Upper lobe of right lung (tissue), 1 donor: ENCODE results near the gene NUPR1. TPM values are rescaled to one million over a fixed set of nuclear protein-coding genes. Genes with fewer than 3 reads are reported as not detected.
A peak's percentile ranks its signal among the peaks of the same experiment; 100 is the strongest.
"Not testable (repeated sequence)": the region's sequence is repeated elsewhere in the genome, so short reads cannot be mapped to it uniquely, and the experiment has no call there.

Experiments
- ATAC-seq: fragments of 200-7000 bp; cut with Tn5 transposase; one replicate; pipeline ENCODE4 v1.9.1; 2020; ENCODE audit warnings: mild to moderate bottlenecking, moderate library complexity
- DNase-seq: peaks from one replicate; pipeline ENCODE4 v3.0.0-alpha.2; 2020
- H3K27ac ChIP-seq: fragments of 200-600 bp; one replicate; pipeline ENCODE4 v1.8.0; 2022
- H3K27me3 ChIP-seq: fragments of 200-600 bp; one replicate; pipeline ENCODE4 v1.8.0; 2022; ENCODE audit warnings: mild to moderate bottlenecking
- H3K36me3 ChIP-seq: fragments of 200-600 bp; one replicate; pipeline ENCODE4 v1.8.0; 2022
- H3K4me1 ChIP-seq: fragments of 200-600 bp; one replicate; pipeline ENCODE4 v1.8.0; 2022
- H3K4me3 ChIP-seq: fragments of 200-600 bp; one replicate; pipeline ENCODE4 v1.8.0; 2022; ENCODE audit warnings: mild to moderate bottlenecking
- H3K9me3 ChIP-seq: fragments of 200-600 bp; one replicate; pipeline ENCODE4 v1.8.0; 2022
- intact Hi-C: fragments of 100-400 bp; cut with DNase I; formaldehyde crosslinking; loops from one replicate; pipeline ENCODE4 v1.11.0; 2022
- total RNA-seq: library from RNA; stranded (reverse); fragmentation: NEBNext Ultra II Directional; extraction: Animal tissue kit (Norgen Biotek cat#: 25700); gene quantifications from one replicate; pipeline ENCODE4 v1.2.1, GENCODE V29; 2021
- TF ChIP-seq, protein P1 (sequence below): fragments of 200-600 bp; IDR thresholded peaks from one replicate; pipeline ENCODE4 v1.8.0; 2022; ENCODE audit warnings: antibody characterized with exemption
- donor health status: DM: no; HTN: yes; CAD: no; lungs with severe emphysema.

The NUPR1 gene
- total RNA-seq, 1 donor from 2014 or later: 291 TPM

DNA sequence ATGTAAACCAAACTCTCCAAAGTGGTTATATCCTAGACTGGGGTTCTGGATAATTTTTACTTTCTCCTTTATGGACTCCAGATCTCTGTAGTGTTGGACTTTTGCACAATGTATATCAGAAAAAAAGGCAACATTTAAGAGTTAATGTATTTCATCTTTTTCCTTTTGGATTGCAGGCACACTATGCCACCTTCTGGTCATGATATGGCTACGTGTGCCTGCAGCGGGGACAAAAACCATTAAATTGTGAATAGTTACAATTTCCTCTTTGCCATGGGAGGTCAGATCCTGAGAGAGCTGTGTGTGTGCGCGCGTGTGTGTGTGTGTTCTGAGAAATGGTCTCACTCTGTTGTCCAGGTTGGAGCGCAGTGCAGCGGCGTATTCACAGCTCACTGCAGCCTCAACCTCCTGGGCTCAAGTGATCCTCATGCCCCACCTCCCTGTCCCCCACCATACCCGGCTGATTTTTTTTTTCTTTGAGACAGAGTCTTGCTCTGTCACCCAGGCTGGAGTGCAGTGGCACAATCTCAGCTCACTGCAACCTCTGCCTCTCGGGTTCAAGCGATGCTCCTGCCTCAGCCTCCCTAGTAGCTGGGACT is 10.6 kb upstream of the NUPR1 start:
- no peak for DNase-seq
- intact Hi-C loops: loop anchor here (10.0 kb wide), 1 partner anchor 55 kb away; the partner anchor contains the start of genes APOBR and CLN3

DNA sequence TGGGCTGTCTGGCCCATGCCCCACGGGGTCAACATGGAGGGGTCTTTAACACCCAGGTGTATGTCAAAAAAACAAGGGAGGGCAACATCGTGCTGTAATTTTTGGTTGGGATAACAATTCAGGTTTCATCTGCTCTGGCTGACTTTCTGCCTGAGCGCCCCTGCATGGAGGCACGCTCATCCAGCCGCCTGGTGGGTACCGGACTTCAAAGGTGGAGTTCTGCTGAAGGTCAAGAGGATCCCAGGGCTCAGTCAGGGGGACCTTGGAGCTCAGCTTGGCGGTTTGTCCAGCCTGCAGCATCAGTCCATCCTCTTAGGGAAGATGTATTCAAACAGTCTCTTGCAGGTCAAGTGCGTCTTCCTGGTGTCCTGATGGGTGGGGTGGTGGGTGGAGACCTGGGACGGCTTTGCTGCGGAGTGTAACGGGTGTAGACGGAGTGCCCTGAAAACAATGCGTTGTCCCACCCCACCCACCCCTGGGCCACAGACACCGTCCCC is 9.6 kb upstream of the NUPR1 start:
- DNase-seq (no peak), ATAC-seq (no peak)
- H3K36me3 ChIP-seq: no peaks in the 10 kb centered on the region
- peaks cover 2% of the 10 kb centered on the region for H3K4me1 ChIP-seq
- H3K9me3 ChIP-seq: no peaks in the 10 kb centered on the region
- TF ChIP-seq, protein P1, sequence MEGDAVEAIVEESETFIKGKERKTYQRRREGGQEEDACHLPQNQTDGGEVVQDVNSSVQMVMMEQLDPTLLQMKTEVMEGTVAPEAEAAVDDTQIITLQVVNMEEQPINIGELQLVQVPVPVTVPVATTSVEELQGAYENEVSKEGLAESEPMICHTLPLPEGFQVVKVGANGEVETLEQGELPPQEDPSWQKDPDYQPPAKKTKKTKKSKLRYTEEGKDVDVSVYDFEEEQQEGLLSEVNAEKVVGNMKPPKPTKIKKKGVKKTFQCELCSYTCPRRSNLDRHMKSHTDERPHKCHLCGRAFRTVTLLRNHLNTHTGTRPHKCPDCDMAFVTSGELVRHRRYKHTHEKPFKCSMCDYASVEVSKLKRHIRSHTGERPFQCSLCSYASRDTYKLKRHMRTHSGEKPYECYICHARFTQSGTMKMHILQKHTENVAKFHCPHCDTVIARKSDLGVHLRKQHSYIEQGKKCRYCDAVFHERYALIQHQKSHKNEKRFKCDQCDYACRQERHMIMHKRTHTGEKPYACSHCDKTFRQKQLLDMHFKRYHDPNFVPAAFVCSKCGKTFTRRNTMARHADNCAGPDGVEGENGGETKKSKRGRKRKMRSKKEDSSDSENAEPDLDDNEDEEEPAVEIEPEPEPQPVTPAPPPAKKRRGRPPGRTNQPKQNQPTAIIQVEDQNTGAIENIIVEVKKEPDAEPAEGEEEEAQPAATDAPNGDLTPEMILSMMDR: no peak
- H3K27me3 ChIP-seq: no peaks in the 10 kb centered on the region
- no peak overlapping the region for H3K4me3 ChIP-seq
- intact Hi-C loops: loop anchor here (10.0 kb wide), 1 partner anchor 54 kb away; the partner anchor contains the start of genes APOBR and CLN3
- H3K27ac ChIP-seq: no peak overlapping the region

More for the DNA sequence above, 10.6 kb upstream of the NUPR1 start:
- Histone ChIP-seq H3K27ac (no peak overlapping the region), H3K36me3 (no peaks in the 10 kb centered on the region), H3K4me1 (peaks cover 4% of the 10 kb centered on the region), H3K4me3 (no peak overlapping the region), H3K27me3 (no peaks in the 10 kb centered on the region), H3K9me3 (no peaks in the 10 kb centered on the region)
- TF ChIP-seq, protein P1: peak; percentile 58
- ATAC-seq: peak; percentile 38

DNA sequence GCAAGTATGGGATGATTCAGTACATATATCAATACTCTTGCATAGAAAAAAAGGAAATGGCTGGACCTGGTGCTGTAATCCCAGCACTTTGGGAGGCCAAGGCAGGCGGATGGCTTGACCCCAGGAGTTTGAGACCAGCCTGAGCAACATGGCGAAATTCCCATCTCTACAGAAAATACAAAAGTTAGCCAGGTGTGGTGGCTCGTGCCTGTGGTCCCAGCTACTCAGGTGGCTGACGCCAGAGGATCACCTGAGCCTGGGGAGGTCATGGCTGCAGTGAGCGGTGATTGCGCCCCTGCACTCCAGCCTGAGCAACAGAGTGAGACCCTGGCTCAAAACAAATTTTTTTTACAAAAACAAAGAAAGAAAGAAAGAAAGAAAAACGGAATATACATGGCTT is 7.9 kb upstream of the NUPR1 start:
- TF ChIP-seq, protein P1: no peak
- Histone ChIP-seq H3K36me3 (no peaks in the 10 kb centered on the region), H3K27ac (no peak overlapping the region), H3K4me1 (no peaks in the 10 kb centered on the region), H3K27me3 (no peaks in the 10 kb centered on the region), H3K4me3 (no peak overlapping the region), H3K9me3 (no peaks in the 10 kb centered on the region)
- ATAC-seq (no peak), DNase-seq (no peak)
- intact Hi-C loops: loop anchor here (10.0 kb wide), 1 partner anchor 52 kb away; the partner anchor contains the start of genes APOBR and CLN3

DNA sequence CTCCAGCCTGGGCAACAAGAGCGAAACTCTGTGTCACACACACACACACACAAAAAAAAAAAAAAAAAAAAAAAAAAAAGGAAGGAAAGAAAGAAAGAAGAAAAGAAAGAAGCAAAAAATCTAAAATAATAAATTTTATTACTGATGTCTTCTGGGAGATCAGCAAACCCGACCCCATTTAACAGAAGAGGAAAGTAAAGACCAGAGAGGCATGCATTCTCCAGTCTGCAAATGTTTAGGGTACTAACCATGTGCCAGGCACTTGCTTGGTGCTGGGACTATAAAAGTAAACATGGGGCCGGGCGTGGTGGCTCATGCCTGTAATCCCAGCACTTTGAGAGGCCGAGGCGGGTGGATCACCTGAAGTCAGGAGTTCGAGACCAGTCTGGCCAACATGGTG is 7.2 kb upstream of the NUPR1 start:
- not testable (repeated sequence) for H3K4me1 ChIP-seq, H3K36me3 ChIP-seq, H3K27me3 ChIP-seq, H3K27ac ChIP-seq, H3K4me3 ChIP-seq, ATAC-seq, DNase-seq, H3K9me3 ChIP-seq
- intact Hi-C loops: loop anchor here (10.0 kb wide), 1 partner anchor 51 kb away; the partner anchor contains the start of genes APOBR and CLN3

DNA sequence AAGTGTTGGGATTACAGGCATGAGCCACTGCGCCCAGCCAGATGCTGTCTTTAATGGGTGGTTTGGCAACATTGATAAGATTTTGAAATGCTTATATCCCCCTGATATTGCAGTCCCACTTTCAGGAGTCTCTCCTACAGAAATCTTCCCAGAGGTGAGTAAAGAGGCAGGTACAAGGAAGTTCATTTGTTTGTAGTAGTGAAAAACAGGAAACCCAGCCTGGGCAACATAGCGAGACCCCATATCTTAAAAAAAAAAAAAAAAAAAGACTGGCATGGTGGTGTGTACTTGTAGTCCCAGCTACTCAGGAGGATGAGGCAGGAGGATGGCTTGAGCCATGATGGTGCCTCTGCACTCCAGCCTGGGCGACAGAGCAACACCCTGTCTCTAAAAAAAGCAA is 6.2 kb upstream of the NUPR1 start:
- intact Hi-C loops: loop anchor here (10.0 kb wide), 1 partner anchor 50 kb away; the partner anchor contains the start of genes APOBR and CLN3
- H3K4me1 ChIP-seq: no peaks in the 10 kb centered on the region
- DNase-seq: no peak
- ATAC-seq: no peak
- TF ChIP-seq, protein P1: no peak
- H3K36me3 ChIP-seq: no peaks in the 10 kb centered on the region
- H3K9me3 ChIP-seq: no peaks in the 10 kb centered on the region
- no peak overlapping the region for H3K4me3 ChIP-seq
- H3K27ac ChIP-seq: no peak overlapping the region
- no peaks in the 10 kb centered on the region for H3K27me3 ChIP-seq

DNA sequence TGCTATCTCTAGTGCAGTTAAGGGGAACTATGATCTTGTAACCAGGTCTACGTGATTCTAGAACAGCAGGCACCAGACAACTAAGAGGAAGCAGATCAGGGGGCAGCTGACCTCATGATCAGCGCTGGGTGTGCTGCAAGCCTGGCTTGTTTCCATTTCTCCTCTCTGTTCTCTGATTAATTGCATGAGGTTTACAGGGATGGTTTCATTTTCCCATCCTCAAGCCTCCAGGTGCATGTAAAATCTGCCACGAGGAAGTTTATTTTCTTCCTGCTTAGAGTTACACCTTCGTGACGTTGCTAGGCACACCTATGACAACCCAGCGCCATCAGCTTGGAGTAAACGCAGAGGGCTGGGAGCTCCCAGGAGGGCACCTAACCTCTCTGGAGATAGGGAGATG is 4.3 kb upstream of the NUPR1 start:
- peak overlapping the region; percentile 71 for H3K27ac ChIP-seq
- TF ChIP-seq, protein P1: no peak
- intact Hi-C loops: loop anchor here (10.0 kb wide), 1 partner anchor 48 kb away; the partner anchor contains the start of genes APOBR and CLN3
- DNase-seq: peak; percentile 77
- no peaks in the 10 kb centered on the region for H3K27me3 ChIP-seq
- H3K36me3 ChIP-seq: no peaks in the 10 kb centered on the region
- ATAC-seq: peak; percentile 67
- peaks cover 5% of the 10 kb centered on the region for H3K4me1 ChIP-seq
- H3K9me3 ChIP-seq: no peaks in the 10 kb centered on the region
- H3K4me3 ChIP-seq: no peak overlapping the region
